GM19324 (cell line): ENCODE data around the gene SMCO1.
"Not testable (repeated sequence)": the region's sequence is repeated elsewhere in the genome, so short reads cannot be mapped to it uniquely, and the experiment has no call there.

Source experiments
- ATAC-seq: cut with Tn5 transposase; IDR thresholded peaks from one replicate; pipeline ENCODE4 v1.9.1; 2021; ENCODE audit warnings: mild to moderate bottlenecking, moderate library complexity; ENCODE audit not compliant: unreplicated experiment, low FRiP score

SMCO1 gene

DNA sequence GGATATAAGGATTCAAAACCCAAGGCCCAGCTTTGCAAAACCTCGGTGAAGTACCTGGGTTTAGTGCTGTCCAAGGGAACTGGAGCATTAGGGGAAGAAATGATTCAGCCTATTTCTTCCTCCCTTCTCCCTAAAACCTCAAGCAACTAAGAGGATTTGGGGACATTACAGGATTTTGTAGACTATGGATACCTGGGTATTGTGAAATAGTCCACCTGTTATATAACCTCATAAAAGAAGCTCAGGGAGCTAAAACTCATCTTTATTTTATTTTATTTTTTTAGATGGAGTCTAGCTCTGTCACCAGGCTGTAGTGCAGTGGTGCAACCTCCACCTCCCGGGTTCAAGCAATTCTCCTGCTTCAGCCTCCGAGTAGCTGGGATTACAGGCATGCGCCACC lies 8.7 kb upstream of the SMCO1 start:
- ATAC-seq, result no peak

- not testable (repeated sequence) for ATAC-seq
Observed at GRCh38 chr3:196521291-196521690, 6.1 kb upstream of the SMCO1 start.

DNA sequence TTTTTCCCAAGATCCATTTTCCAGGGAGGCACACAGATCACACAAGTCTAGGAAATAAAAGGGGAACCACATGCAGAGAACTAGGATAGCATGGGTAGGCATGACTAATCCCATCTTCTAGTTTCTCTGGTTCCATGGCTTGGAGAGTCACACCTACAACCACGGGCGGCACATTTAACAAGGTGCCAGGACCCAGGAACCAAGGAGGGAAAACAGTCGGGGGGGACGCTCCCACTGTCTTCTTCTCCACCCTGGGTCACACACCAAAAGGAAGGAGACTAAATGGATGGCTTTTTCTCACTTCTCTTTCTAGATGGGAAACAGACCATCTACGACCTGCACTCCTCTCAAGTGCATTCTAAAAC lies 4.6 kb upstream of the SMCO1 start:
- no peak for ATAC-seq

DNA sequence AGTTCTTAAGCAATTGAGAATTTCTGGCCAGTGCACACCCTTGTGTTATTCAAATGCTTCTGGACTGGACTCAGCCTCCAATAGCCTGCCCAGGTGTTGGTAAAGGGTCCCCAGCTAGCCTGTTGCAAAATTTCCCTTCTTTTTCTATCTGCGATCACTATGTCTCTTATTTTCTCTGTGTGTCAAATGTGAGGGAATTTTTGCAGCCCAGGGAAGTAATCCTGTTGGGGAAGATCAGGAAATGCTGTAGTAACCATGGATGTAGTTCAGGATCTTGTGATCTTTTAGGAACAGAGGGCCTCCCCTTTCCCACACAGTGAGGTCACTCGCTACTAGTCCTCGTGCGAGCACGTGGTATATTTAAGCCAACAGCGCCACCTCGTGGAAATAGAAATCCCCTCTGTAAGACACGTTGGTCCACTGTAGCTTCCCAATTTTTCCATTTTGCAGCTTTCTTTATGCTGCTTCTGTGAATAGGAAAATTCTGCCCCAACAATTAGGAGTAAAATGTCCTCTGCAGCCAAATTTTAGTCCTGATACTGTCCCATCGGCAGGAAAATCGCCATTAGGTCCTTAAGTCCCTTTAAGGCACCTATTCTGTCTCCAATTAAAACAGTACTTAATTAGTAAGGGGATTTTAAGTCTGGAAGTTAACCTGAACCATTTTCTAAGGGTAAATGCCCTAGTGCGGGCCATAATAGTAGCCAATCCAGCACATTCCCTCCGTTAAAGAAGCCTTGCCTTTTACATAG lies 4.0 kb upstream of the SMCO1 start:
- no peak for ATAC-seq

DNA sequence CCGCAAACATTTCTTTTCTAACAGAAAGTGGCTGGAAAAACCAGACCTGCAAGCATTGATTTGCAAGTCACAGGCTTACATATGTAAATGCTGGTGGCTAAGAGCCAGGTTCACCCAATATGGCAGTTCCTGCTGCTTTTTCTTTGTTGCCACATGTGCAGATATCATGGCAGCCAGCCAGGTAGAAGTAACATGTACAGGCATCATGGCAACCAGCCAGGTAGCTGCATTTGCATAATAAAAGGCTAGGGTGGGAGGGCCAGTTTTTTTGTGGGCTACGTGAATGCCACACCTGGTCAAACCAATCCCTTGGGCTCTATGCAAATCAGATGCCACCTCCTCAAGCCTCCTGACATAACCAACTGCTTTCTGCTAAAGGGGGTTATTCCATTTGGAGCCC lies 2.8 kb upstream of the SMCO1 start:
- ATAC-seq, result no peak

- no peak for ATAC-seq
Observed at GRCh38 chr3:196517162-196517800, 2.1 kb upstream of the SMCO1 start.

DNA sequence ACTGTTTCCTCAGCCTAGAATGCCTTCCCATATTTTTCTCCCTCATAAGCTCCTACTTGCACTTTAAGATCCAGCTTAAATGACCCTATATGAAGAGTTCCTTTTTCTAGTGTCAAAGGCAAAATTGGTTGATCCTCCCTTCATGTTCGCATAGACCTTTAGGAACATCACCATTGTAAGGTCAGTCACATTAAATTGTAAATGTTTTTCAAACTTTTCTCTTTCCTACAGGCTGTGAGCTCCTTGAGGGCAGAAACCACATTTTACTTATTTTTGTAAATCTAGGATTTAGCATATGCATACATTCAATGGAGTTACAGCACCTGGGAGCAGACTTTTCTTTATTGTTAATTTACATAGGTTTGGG lies 813 bp downstream of the SMCO1 start:
- no peak for ATAC-seq

DNA sequence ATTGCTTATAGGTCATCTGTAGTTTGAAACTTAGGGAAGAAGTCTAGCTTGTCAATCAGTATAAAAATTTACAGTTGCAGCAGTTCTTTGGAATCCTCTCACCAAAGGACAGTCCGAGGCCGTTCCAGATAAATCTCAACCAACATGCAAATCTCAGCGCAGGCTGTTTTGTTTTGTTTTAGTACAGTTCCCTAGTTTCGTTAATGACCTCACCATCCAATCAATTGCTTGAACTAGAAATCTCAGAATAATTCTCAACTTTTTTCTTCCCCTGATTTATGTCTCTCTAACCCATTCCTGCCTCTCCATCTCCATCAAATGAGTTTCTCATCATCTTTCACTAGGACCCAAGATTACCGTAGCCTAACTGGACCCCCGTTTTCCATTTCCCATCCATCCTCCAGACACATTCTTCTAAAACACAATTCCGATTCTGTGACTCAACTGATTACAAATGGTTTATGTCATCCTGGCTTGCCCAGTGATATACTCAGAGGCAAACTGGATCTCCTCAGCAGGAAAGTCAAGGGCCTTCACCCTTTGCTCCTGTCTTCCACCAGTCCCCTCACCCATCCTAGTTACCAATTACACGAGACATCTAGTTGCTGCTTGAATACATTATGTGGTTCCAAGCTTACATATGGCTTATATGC lies 1.3 kb downstream of the SMCO1 start:
- no peak for ATAC-seq

DNA sequence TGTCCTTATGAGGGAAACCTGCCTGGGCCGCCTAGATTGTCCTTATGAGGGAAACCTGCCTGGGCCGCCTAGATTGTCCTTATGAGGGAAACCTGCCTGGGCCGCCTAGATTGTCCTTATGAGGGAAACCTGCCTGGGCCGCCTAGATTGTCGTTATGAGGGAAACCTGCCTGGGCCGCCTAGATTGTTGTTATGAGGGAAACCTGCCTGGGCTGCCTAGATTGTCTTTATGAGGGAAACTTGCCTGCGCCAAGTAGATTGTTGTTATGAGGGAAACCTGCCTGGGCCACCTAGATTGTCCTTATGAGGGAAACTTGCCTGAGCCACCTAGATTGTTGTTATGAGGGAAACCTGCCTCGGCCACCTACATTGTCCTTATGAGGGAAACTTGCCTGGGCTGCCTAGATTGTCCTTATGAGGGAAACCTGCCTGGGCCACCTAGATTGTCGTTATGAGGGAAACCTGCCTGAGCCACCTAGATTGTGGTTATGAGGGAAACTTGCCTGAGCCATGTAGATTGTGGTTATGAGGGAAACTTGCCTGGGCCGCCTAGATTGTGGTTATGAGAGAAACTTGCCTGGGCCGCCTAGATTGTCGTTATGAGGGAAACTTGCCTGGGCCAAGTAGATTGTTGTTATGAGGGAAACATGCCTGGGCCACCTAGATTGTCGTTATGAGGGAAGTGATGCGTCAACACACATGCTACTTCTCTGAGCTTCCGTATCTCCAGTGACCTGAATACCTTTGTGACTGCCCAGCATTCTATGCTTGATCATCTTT lies 3.3 kb downstream of the SMCO1 start:
- ATAC-seq, result not testable (repeated sequence)

DNA sequence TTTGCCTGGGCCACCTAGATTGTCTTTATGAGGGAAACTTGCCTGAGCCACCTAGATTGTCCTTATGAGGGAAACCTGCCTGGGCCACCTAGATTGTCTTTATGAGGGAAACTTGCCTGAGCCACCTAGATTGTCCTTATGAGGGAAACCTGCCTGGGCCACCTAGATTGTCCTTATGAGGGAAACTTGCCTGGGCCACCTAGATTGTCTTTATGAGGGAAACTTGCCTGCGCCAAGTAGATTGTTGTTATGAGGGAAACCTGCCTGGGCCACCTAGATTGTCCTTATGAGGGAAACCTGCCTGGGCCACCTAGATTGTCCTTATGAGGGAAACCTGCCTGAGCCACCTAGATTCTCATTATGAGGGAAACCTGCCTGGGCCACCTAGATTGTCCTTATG lies 4.0 kb downstream of the SMCO1 start:
- not testable (repeated sequence) for ATAC-seq

- no peak for ATAC-seq
Observed at GRCh38 chr3:196506687-196507086, 8.5 kb downstream of the SMCO1 start.

- ATAC-seq, result no peak
Observed at GRCh38 chr3:196504556-196504955, 10.6 kb downstream of the SMCO1 start.

DNA sequence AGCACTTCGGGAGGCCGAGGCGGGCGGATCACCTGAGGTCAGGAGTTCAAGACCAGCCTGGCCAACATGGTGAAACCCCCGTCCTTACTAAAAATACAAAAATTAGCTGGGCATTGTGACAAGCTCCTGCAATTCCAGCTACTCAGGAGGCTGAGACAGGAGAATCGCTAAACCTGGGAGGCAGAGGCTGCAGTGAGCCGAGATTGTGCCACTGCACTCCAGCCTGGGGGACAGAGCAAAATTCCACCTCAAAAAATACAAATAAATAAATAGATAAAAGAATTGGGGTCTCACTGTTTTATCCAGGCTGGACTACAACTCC lies 11.1 kb downstream of the SMCO1 start:
- not testable (repeated sequence) for ATAC-seq

- peak; percentile 85 for ATAC-seq
Observed at GRCh38 chr3:196503196-196504076, 11.7 kb downstream of the SMCO1 start, which contains the start of gene RNF168. Gene RNF168 (minus strand): TSS chr3:196503768. CDS start chr3:196503173, 595 bp downstream.

DNA sequence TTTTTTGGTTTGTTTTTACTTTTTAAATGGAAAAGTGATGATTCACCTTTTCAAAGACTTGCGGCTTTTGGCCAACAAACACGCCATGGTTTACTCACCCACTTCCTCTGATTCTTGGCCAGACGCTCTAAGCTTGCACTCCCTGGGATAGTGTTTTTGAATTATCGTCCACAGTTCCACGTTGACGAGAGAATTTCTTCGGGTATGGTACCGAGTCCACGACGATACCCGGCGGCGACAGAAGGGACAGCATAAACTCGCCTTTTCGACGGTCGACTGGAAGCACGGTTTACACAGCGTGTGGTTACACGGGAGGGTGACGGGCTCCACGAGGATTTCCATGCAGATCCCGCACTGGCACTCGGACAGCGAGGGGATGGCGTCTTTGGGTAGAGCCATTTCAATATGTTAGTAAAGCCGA lies 12.4 kb downstream of the SMCO1 start:
- ATAC-seq, result no peak

- no peak for ATAC-seq
Observed at GRCh38 chr3:196501316-196502044, 13.7 kb downstream of the SMCO1 start.

GRCh38 chr3:196499807-196500524 lies 15.2 kb downstream of the SMCO1 start:
- no peak for ATAC-seq

DNA sequence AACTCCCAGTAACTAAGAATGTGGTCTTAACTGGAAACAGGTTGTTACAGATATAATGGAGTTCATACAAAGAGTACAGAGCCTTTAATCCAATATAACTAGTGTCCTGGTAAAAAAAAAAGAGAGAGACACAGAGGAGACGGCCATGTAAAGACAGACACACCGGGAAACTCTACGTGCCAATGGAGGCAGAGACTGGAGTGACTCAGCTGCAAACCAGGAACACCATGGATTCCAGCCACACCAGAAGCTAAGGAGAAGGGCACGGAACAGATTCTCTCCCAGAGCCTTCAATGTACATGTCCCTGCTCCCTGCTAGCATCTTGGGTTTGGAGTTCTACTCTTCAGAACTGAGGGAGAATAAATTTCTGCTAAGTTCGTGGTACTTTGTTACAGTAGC lies 16.1 kb downstream of the SMCO1 start:
- ATAC-seq, result no peak

DNA sequence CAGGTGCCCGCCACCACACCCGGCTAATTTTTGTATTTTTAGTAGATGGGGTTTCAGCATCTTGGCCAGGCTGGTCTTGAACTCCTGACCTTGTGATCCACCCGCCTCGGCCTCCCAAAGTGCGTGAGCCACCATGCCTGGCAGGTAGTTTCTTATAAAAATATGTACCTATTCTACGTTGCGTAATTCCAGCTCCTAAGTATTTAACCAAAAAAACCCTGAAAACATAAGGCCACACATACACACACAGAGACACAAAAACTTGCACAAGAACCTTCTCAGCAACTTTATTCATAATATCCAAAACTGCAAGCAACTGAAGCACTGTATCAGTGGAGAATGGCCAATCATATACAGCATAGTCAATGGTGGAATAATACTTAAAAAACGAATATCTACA lies 16.8 kb downstream of the SMCO1 start:
- no peak for ATAC-seq
